Activated B cell treated with CpG ODN at 0.5 μM for 24 hours (primary cell): Measurements from ENCODE around the gene CARD8. TPM values are rescaled to one million over a fixed set of nuclear protein-coding genes. Genes with fewer than 3 reads are reported as not detected.
A peak's percentile ranks its signal among the peaks of the same experiment; 100 is the strongest.

Experiments used
- ATAC-seq: fragments of 200-7000 bp; cut with Tn5 transposase; one replicate; pipeline ENCODE4 v1.10.0; 2021; ENCODE audit warnings: low read depth, mild to moderate bottlenecking, moderate library complexity
- CTCF ChIA-PET: fragments of 350-600 bp; sonication (Branson Sonifier 250); formaldehyde crosslinking; loops from one replicate; lab custom pipeline; 2021; ENCODE audit warnings: antibody characterized with exemption; lab: Charles Lee
- POLR2A ChIA-PET: fragments of 350-600 bp; sonication (Branson Sonifier 250); formaldehyde crosslinking; loops from one replicate; lab custom pipeline; 2021; ENCODE audit warnings: antibody characterized with exemption; lab: Charles Lee
- DNase-seq: peaks from one replicate; pipeline ENCODE4 v3.0.0; 2022
- H3K27ac Mint-ChIP-seq: one replicate; pipeline ENCODE4 v1.8.0; 2020; ENCODE audit warnings: mixed read lengths
- H3K27me3 Mint-ChIP-seq: one replicate; pipeline ENCODE4 v1.8.0; 2021; ENCODE audit warnings: mixed read lengths
- H3K36me3 Mint-ChIP-seq: one replicate; pipeline ENCODE4 v1.8.0; 2021; ENCODE audit warnings: low read depth, mixed read lengths
- H3K4me1 Mint-ChIP-seq: one replicate; pipeline ENCODE4 v1.8.0; 2021; ENCODE audit warnings: mixed read lengths
- H3K4me3 Mint-ChIP-seq: one replicate; pipeline ENCODE4 v1.8.0; 2020; ENCODE audit warnings: mild to moderate bottlenecking, mixed read lengths
- H3K9me3 Mint-ChIP-seq: one replicate; pipeline ENCODE4 v1.8.0; 2020; ENCODE audit warnings: mixed read lengths
- intact Hi-C: fragments of 100-400 bp; cut with micrococcal nuclease; formaldehyde crosslinking; loops from one replicate; pipeline ENCODE4 v1.15.1; 2024
- total RNA-seq: library from RNA; stranded (reverse); gene quantifications from 2 replicates; pipeline ENCODE4 v1.2.3, GENCODE V29; 2022
- TF ChIP-seq, protein P1 (sequence below): fragments of 200-600 bp; IDR thresholded peaks from one replicate; pipeline ENCODE4 v1.8.0; 2022; ENCODE audit warnings: antibody characterized with exemption, mild to moderate bottlenecking

CARD8 gene
- total RNA-seq, 1 donor from 2014 or later, result 103 TPM

DNA sequence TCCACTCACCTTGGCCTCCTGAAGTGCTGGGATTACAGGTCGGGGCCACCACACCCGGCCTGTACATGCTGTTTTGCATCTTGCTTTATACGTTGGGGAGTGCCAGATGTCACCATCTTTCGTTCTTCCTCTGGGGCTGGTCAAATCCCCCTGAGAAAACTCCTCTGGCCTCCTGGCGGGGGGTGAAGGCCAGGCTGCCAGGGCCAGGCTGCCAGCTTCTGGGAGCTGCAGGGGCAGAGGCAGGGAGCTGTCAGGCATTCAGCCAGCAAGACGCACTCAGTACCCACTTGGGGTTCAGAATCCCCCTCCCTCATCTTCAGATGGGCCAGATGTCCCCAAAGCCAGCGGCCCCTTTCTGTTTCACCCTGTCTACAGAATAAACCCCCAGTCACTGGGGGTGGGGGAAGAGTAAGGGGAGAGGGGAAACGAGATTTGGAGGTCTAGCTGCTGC, 69.1 kb downstream of the CARD8 start:
- H3K4me3 Mint-ChIP-seq, result peak overlapping the region; percentile 63
- POLR2A ChIA-PET, result interaction anchor here (0.6 to 2.8 kb wide), 9 partner anchors 10 to 578 kb away, joined by 3 to 27 read pairs (median 4); partner anchors contain the start of genes LIG1 and ZSWIM9
- TF ChIP-seq, protein P1, sequence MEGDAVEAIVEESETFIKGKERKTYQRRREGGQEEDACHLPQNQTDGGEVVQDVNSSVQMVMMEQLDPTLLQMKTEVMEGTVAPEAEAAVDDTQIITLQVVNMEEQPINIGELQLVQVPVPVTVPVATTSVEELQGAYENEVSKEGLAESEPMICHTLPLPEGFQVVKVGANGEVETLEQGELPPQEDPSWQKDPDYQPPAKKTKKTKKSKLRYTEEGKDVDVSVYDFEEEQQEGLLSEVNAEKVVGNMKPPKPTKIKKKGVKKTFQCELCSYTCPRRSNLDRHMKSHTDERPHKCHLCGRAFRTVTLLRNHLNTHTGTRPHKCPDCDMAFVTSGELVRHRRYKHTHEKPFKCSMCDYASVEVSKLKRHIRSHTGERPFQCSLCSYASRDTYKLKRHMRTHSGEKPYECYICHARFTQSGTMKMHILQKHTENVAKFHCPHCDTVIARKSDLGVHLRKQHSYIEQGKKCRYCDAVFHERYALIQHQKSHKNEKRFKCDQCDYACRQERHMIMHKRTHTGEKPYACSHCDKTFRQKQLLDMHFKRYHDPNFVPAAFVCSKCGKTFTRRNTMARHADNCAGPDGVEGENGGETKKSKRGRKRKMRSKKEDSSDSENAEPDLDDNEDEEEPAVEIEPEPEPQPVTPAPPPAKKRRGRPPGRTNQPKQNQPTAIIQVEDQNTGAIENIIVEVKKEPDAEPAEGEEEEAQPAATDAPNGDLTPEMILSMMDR, result no peak

DNA sequence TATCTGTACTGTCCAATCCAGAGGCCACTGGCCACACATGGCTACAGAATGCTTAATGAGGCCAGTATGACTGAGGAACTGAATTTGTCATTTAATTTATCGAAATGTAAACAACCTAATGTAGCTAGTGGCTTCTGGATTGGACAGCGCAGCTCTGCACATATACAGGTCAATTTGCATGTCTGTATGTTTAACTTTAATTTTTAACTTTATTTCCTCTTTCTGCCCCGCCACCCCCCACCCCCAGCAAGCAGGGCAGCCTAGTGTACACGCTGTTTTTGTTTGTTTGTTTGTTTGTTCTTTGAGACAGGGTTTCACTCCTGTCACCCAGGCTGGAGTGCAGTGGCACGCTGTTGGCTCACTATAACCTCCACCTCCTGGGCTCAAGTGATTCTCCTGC, 69.7 kb downstream of the CARD8 start:
- Mint-ChIP-seq H3K4me1 (peaks cover 33% of the 10 kb centered on the region), H3K36me3 (peaks cover 18% of the 10 kb centered on the region), H3K4me3 (peak overlapping the region; percentile 63), H3K9me3 (peaks cover 7% of the 10 kb centered on the region), H3K27ac (peak overlapping the region; percentile 81), H3K27me3 (no peaks in the 10 kb centered on the region)
- CTCF ChIA-PET, result interaction anchor here (1.3 to 2.3 kb wide), 2 partner anchors 32 to 74 kb away, joined by 3 to 5 read pairs; no protein-coding TSS in a partner anchor
- POLR2A ChIA-PET, result interaction anchor here (0.9 to 2.8 kb wide), 5 partner anchors 11 to 136 kb away, joined by 3 to 27 read pairs (median 4); partner anchors contain the start of genes LIG1 and ZSWIM9
- TF ChIP-seq, protein P1, result no peak
- intact Hi-C loops, result no loop called here
- DNase-seq (no peak), ATAC-seq (peak; percentile 21)

More for the DNA sequence above, 69.1 kb downstream of the CARD8 start:
- Mint-ChIP-seq H3K4me1 (peaks cover 33% of the 10 kb centered on the region), H3K9me3 (peaks cover 3% of the 10 kb centered on the region), H3K27me3 (no peaks in the 10 kb centered on the region), H3K36me3 (peaks cover 14% of the 10 kb centered on the region), H3K27ac (peak overlapping the region; percentile 81)
- CTCF ChIA-PET, result interaction anchor here (0.6 kb wide), 1 partner anchor 74 kb away, joined by 3 read pairs; no protein-coding TSS in a partner anchor
- peak; percentile 26 for DNase-seq
- ATAC-seq, result peak; percentile 73
- intact Hi-C loops, result no loop called here

DNA sequence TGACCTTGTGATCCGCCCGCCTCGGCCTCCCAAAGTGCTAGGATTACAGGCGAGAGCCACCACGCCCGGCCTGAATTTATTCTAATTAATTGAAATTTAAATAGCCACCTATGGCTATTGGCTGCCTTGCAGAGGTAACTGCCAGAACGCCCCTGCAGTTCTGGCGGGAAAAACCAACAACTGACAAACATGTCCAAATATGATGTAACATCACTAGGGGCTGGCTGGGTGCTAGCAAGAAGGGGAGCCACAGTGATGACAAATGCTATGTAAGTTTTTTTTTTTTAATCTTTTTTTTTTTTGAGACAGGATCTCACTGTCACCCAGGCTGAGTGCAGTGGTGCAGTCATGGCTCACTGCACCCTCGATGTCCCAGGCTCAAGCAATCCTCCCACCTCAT, 72.4 kb downstream of the CARD8 start:
- peaks cover 7% of the 10 kb centered on the region for H3K9me3 Mint-ChIP-seq
- ChIA-PET POLR2A (interaction anchor here (0.6 to 0.7 kb wide), 2 partner anchors 939 to 1170 kb away, joined by 4 read pairs; no protein-coding TSS in a partner anchor), CTCF (no interaction called here)
- no peak for ATAC-seq
- DNase-seq, result no peak
- H3K4me3 Mint-ChIP-seq, result no peak overlapping the region
- no peak overlapping the region for H3K27ac Mint-ChIP-seq
- intact Hi-C loops, result no loop called here
- TF ChIP-seq, protein P1, result no peak
- peaks cover 17% of the 10 kb centered on the region for H3K36me3 Mint-ChIP-seq
- H3K27me3 Mint-ChIP-seq, result no peaks in the 10 kb centered on the region
- H3K4me1 Mint-ChIP-seq, result peaks cover 26% of the 10 kb centered on the region

DNA sequence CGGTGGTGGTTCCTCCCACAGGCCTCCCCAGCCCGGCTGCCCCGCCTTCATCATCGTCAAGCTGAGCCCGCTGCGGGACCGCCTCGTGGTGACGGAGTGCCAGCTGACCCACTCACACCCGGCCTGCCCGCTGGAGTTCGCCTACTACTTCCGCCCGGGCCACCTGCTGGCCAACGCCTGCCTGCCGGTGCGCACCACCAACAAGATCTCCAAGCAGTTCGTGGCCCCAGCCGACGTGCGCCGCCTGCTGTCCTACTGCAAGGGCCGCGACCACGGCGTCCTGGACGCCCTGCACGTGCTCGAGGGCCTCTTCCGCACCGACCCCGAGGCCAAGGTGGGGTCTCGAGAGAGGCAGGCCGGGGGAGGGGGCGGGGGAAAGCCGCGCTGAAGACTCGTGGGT, 73.3 kb downstream of the CARD8 start:
- TF ChIP-seq, protein P1, result no peak
- POLR2A ChIA-PET, result no interaction called here
- CTCF ChIA-PET, result no interaction called here
- H3K9me3 Mint-ChIP-seq, result peaks cover 7% of the 10 kb centered on the region
- no peak for DNase-seq
- intact Hi-C loops, result no loop called here
- ATAC-seq, result no peak
- no peak overlapping the region for H3K27ac Mint-ChIP-seq
- no peaks in the 10 kb centered on the region for H3K27me3 Mint-ChIP-seq
- H3K4me1 Mint-ChIP-seq, result peaks cover 26% of the 10 kb centered on the region
- H3K4me3 Mint-ChIP-seq, result no peak overlapping the region
- peaks cover 16% of the 10 kb centered on the region for H3K36me3 Mint-ChIP-seq

DNA sequence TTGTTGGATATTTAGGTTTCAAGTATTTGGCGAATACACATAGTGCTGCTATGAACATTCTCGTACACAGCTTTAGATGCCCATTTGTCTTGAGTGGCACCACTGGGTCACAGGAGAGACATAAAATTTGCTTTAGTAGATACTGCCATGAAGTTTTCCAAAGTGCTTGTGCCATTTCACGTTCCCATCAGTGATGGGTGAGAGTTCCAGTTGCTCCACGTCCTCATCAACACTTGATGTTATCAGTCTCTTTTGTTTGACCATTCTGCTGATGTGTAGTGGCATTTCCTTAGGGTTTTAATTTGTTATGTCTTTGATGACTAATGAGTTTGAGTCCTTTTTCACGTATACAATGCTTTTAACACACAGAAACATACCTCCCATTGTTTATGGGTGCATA, 74.2 kb downstream of the CARD8 start:
- Mint-ChIP-seq H3K9me3 (peaks cover 7% of the 10 kb centered on the region), H3K4me3 (no peak overlapping the region), H3K4me1 (peaks cover 21% of the 10 kb centered on the region), H3K27me3 (no peaks in the 10 kb centered on the region), H3K27ac (no peak overlapping the region), H3K36me3 (peaks cover 17% of the 10 kb centered on the region)
- DNase-seq (no peak), ATAC-seq (no peak)
- ChIA-PET CTCF (no interaction called here), POLR2A (no interaction called here)
- TF ChIP-seq, protein P1, result no peak
- intact Hi-C loops, result no loop called here
